ENCODE measurements around the gene LSP1.

Gene LSP1

GRCh38 chr11:1889941-1890855, 37.3 kb downstream of the LSP1 start:
- Histone ChIP-seq H3K4me3 (no peak overlapping the region), H3K36me3 (replicated peaks) (no peaks in the 10 kb centered on the region), H3K9me3 (no peaks in the 10 kb centered on the region), H3K4me1 (no peaks in the 10 kb centered on the region), H3K27me3 (ENCODE audit: low read depth) (peaks cover 17% of the 10 kb centered on the region)
- in situ Hi-C loops (cut with MboI; ENCODE audit: low sequenced_read_pairs) = no loop called here
- no peak for DNase-seq (ENCODE audit: low spot score in 2 of 2)

DNA sequence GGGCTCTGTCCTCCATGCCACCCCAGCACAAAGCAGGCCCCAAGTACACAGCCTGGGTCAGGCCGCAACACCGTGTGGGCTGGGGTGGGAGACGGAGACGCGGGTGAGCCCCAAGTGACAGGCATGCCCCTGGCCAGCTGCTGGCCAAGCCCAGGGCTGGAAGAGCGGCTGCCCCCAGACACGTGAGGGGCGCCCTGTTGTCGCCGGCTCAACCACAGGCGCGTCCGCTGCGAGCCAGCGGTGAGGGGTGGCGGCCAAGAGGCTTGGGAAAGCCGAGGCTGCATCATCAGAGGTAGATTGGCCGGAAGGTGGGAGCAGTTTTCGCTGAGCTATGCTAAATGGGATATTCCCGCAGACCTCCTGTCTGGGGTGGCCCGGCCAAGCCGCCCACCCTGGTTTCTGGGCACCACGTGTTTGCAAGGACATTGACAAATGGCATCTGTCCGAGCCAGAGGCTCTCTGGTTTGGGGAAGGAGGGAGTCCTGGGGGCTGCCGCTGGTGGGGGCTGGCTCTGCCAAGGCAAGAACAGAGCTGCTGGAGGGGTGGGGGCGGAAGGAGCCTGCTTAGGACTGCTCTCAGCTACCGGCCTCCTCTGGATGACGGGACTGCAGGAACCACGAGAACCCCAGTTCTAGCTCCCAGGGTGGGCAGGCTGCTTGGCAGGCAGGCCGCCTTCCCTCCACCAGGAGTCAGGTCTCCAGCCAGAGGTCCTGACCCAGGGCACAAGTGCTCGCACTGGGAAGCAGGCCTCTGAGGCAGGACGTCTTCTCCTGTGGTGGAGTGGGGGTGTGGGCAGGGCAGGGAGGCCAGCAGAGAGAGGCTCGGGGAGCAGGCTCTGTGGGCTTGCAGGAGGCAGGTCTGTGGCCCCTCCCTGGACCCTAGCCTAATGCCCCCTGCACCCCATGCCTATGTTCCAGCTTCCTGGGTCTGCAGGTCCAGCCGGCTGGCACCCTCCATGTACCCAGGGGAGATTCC, 38.3 kb downstream of the LSP1 start:
- no peak for DNase-seq (ENCODE audit: low spot score in 2 of 2)
- Histone ChIP-seq H3K27me3 (ENCODE audit: low read depth) (peaks cover 13% of the 10 kb centered on the region), H3K9me3 (no peaks in the 10 kb centered on the region), H3K4me3 (no peak overlapping the region), H3K4me1 (no peaks in the 10 kb centered on the region), H3K36me3 (replicated peaks) (no peaks in the 10 kb centered on the region)
- in situ Hi-C loops (cut with MboI; ENCODE audit: low sequenced_read_pairs) = no loop called here

- H3K9me3 ChIP-seq = no peaks in the 10 kb centered on the region
- in situ Hi-C loops (cut with MboI; ENCODE audit: low sequenced_read_pairs) = no loop called here
- no peaks in the 10 kb centered on the region for H3K36me3 ChIP-seq (replicated peaks)
- DNase-seq (ENCODE audit: low spot score in 2 of 2) = no peak
- no peak within 1 kb of the TSS for H3K4me3 ChIP-seq
- H3K27me3 ChIP-seq (ENCODE audit: low read depth) = peaks cover 14% of the 10 kb centered on the region
- H3K4me1 ChIP-seq = no peaks in the 10 kb centered on the region
Observed at GRCh38 chr11:1891831-1892115, 38.9 kb downstream of the LSP1 start, which contains the start of gene PRR33. Gene PRR33, minus strand, starts transcription at chr11:1891895. Its CDS starts 1,311 bp downstream, at chr11:1890584.

- Histone ChIP-seq H3K4me1 (no peaks in the 10 kb centered on the region), H3K9me3 (no peaks in the 10 kb centered on the region), H3K36me3 (replicated peaks) (no peaks in the 10 kb centered on the region), H3K4me3 (no peak overlapping the region), H3K27me3 (ENCODE audit: low read depth) (peaks cover 16% of the 10 kb centered on the region)
- in situ Hi-C loops (cut with MboI; ENCODE audit: low sequenced_read_pairs) = no loop called here
- DNase-seq (ENCODE audit: low spot score in 2 of 2) = no peak
Observed at GRCh38 chr11:1892116-1892515, 39.2 kb downstream of the LSP1 start.

- peaks cover 14% of the 10 kb centered on the region for H3K27me3 ChIP-seq (ENCODE audit: low read depth)
- no peaks in the 10 kb centered on the region for H3K4me1 ChIP-seq
Observed at GRCh38 chr11:1892558-1892957, 39.7 kb downstream of the LSP1 start.

DNA sequence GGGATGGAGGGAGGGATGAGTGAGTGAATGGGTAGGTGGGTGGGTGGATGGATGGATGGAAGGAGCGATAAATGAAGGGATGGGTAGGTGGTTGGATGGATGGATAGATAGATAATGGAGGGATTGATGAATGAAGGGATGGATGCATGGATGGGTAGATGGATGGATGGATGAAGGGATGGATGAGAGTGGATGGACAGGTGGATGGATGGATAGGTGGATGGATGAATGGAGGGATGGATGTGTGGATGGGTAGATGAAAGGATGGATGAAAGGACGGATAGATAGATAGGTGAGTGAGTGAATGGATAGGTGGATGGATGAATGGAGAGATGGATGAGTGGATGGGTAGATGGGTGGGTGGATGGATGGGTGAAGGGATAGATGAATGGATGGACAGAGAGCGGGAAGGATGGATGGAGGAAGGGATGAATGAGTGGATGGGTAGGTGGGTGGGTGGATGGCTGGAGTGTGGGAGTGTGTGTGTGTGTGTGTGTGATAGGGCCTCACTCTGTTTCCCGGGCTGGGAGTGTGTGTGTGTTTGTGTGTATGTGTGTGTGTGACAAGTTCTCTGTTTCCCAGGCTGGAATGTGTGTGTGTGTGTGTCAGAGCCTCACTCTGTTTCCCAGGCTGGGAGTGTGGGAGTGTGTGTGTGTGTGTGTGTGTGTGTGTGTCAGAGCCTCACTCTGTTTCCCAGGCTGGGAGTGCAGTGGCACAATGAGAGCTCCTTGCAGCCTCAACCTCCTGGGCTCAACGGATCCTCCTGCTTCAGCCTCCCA, 40.9 kb downstream of the LSP1 start:
- in situ Hi-C loops (cut with MboI; ENCODE audit: low sequenced_read_pairs) = no loop called here
- no peak for DNase-seq (ENCODE audit: low spot score in 2 of 2)
- Histone ChIP-seq H3K36me3 (replicated peaks) (no peaks in the 10 kb centered on the region), H3K4me1 (no peaks in the 10 kb centered on the region), H3K9me3 (no peaks in the 10 kb centered on the region), H3K27me3 (ENCODE audit: low read depth) (peaks cover 8% of the 10 kb centered on the region), H3K4me3 (no peak overlapping the region)

More at GRCh38 chr11:1892558-1892957, 39.7 kb downstream of the LSP1 start:
- Histone ChIP-seq H3K36me3 (replicated peaks) (no peaks in the 10 kb centered on the region), H3K9me3 (no peaks in the 10 kb centered on the region), H3K4me3 (no peak overlapping the region)
- in situ Hi-C loops (cut with MboI; ENCODE audit: low sequenced_read_pairs) = no loop called here
- DNase-seq (ENCODE audit: low spot score in 2 of 2) = no peak

DNA sequence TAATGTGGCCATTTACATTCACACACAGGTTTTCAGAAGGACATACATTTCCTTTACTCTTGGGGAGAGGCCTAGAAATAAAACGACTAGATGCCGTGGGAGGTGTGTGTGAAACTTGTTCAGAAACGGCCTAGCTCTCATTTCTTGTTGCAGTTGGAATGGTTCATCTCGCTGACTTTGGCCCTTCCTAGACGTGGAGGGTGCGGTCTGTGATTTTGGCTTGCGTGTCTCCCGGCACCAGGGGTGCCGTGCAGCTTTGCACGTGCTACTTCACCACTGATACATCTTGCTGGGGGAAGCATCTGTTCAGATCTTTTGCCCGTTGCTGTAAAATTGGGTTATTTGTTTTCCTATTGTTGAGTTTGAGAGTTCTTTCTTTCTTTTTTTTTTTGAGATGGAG, 41.9 kb downstream of the LSP1 start:
- H3K9me3 ChIP-seq = no peaks in the 10 kb centered on the region
- no peaks in the 10 kb centered on the region for H3K4me1 ChIP-seq
- H3K27me3 ChIP-seq (ENCODE audit: low read depth) = peaks cover 5% of the 10 kb centered on the region
- H3K36me3 ChIP-seq (replicated peaks) = no peaks in the 10 kb centered on the region
- in situ Hi-C loops (cut with MboI; ENCODE audit: low sequenced_read_pairs) = no loop called here
- DNase-seq (ENCODE audit: low spot score in 2 of 2) = no peak
- H3K4me3 ChIP-seq = no peak overlapping the region

DNA sequence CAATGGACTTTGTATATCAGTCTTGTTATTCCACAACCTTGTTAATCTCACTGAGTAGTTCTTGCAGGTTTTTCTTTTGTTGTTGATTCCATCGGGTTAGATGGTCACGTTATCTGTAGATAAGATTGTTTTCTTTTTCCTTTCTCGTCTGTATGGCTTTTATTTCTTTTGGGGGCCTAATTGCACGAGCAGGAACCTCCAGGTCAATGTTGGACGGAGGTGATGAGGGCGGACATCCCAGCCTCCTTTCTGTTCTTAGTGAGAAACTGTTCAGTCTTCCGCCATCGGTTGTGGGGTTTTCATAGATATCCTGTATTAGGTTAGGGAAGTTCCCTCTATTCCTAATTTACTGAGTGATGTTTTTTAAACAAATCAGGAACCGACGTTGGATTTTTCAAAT, 43.6 kb downstream of the LSP1 start:
- no peaks in the 10 kb centered on the region for H3K4me1 ChIP-seq
- no peak overlapping the region for H3K4me3 ChIP-seq
- DNase-seq (ENCODE audit: low spot score in 2 of 2) = no peak
- no peaks in the 10 kb centered on the region for H3K36me3 ChIP-seq (replicated peaks)
- no peaks in the 10 kb centered on the region for H3K9me3 ChIP-seq
- peaks cover 7% of the 10 kb centered on the region for H3K27me3 ChIP-seq (ENCODE audit: low read depth)
- in situ Hi-C loops (cut with MboI; ENCODE audit: low sequenced_read_pairs) = no loop called here

GRCh38 chr11:1896923-1897322, 44.0 kb downstream of the LSP1 start:
- DNase-seq (ENCODE audit: low spot score in 2 of 2) = no peak
- H3K36me3 ChIP-seq (replicated peaks) = no peaks in the 10 kb centered on the region
- H3K9me3 ChIP-seq = no peaks in the 10 kb centered on the region
- peaks cover 7% of the 10 kb centered on the region for H3K27me3 ChIP-seq (ENCODE audit: low read depth)
- in situ Hi-C loops (cut with MboI; ENCODE audit: low sequenced_read_pairs) = no loop called here
- no peak overlapping the region for H3K4me3 ChIP-seq
- no peaks in the 10 kb centered on the region for H3K4me1 ChIP-seq

DNA sequence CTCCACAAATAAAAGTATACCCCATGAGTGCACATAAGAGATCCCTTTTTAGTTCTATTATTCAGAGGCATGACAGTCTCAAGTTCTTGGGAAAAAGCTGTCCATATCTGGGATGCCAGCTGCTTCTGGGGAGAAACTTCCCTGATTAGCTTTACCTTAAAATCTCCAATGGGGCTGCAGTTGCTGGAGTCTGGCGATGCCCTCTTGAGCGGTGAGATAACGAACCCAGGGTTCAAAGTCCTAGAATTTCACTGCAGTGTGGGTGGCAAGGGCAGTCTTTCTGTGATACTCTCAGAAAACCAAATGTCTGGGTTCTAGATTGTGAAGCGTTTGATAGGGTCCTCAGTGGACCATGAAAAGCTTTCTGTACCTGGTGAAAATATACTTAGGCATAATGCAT, 46.2 kb downstream of the LSP1 start:
- no peaks in the 10 kb centered on the region for H3K36me3 ChIP-seq (replicated peaks)
- in situ Hi-C loops (cut with MboI; ENCODE audit: low sequenced_read_pairs) = no loop called here

DNA sequence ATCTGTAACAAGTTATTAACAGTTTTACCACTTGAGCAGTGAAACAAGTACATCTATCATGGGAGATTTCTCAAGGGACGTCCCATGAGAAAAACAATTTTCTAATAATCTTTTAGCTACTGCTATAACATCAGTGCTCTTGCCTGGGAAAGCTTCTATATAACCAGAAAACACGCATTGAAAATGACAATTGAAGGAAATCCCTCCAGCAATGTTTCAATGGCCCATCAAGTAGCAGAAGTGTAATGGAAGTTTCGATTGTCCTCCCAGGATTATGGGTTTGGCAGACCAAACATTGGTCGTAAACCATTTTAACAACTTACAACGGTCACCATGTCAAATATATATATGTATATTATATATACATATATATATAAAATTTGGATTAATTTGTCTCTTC, 46.8 kb downstream of the LSP1 start:
- H3K4me3 ChIP-seq = no peak overlapping the region
- no peaks in the 10 kb centered on the region for H3K36me3 ChIP-seq (replicated peaks)
- peaks cover 7% of the 10 kb centered on the region for H3K27me3 ChIP-seq (ENCODE audit: low read depth)
- H3K9me3 ChIP-seq = no peaks in the 10 kb centered on the region
- no peaks in the 10 kb centered on the region for H3K4me1 ChIP-seq
- no peak for DNase-seq (ENCODE audit: low spot score in 2 of 2)
- in situ Hi-C loops (cut with MboI; ENCODE audit: low sequenced_read_pairs) = loop anchor here (5.0 kb wide), 1 partner anchor 38 kb away; no protein-coding TSS in a partner anchor

More for the DNA sequence above, 46.2 kb downstream of the LSP1 start:
- H3K9me3 ChIP-seq = no peaks in the 10 kb centered on the region
- H3K4me1 ChIP-seq = no peaks in the 10 kb centered on the region
- H3K4me3 ChIP-seq = no peak overlapping the region
- peaks cover 7% of the 10 kb centered on the region for H3K27me3 ChIP-seq (ENCODE audit: low read depth)
- DNase-seq (ENCODE audit: low spot score in 2 of 2) = no peak

GRCh38 chr11:1906181-1906580, 53.3 kb downstream of the LSP1 start:
- Histone ChIP-seq H3K27me3 (ENCODE audit: low read depth) (peaks cover 3% of the 10 kb centered on the region; the same call in 1 of the 2 replicates), H3K9me3 (no peaks in the 10 kb centered on the region), H3K4me3 (no peak overlapping the region), H3K4me1 (no peaks in the 10 kb centered on the region; the same call in 1 of the 2 replicates), H3K36me3 (replicated peaks) (no peaks in the 10 kb centered on the region)
- DNase-seq (ENCODE audit: low spot score in 2 of 2) = no peak
- in situ Hi-C loops (cut with MboI; ENCODE audit: low sequenced_read_pairs) = no loop called here

All from HAP-1 (cell line).